Type B pancreatic cell (in vitro differentiated cells): Measurements from ENCODE around the gene FOXB1. TPM values are rescaled to one million over a fixed set of nuclear protein-coding genes. Genes with fewer than 3 reads are reported as not detected.

Experiments used
- DNase-seq: peaks from one replicate; pipeline ENCODE4 v3.0.0; 2021; ENCODE audit warnings: mixed read lengths; ENCODE audit not compliant: unreplicated experiment; ENCODE audit errors: extremely low spot score
- H3K27ac Mint-ChIP-seq: 2 replicates; pipeline ENCODE4 v1.8.0; 2021; ENCODE audit warnings: mild to moderate bottlenecking, mixed read lengths
- H3K27me3 Mint-ChIP-seq: 2 replicates; pipeline ENCODE4 v1.8.0; 2021; ENCODE audit warnings: mixed read lengths
- H3K36me3 Mint-ChIP-seq: 2 replicates; pipeline ENCODE4 v1.8.0; 2021; ENCODE audit warnings: mixed read lengths
- H3K4me1 Mint-ChIP-seq: one replicate; pipeline ENCODE4 v1.8.0; 2021; ENCODE audit warnings: mixed read lengths; ENCODE audit not compliant: unreplicated experiment
- H3K4me3 Mint-ChIP-seq: 2 replicates; pipeline ENCODE4 v1.8.0; 2021; ENCODE audit warnings: mild to moderate bottlenecking, mixed read lengths
- H3K9me3 Mint-ChIP-seq: 2 replicates; pipeline ENCODE4 v1.8.0; 2021; ENCODE audit warnings: mixed read lengths
- CTCF ChIP-seq: fragments of 200-600 bp; sonication (generic); conservative IDR thresholded peaks from 2 replicates; pipeline ENCODE4 v1.5.0; 2021; ENCODE audit warnings: antibody characterized with exemption, mild to moderate bottlenecking
- total RNA-seq: library from RNA; stranded (reverse); gene quantifications from 2 replicates; pipeline ENCODE4 v1.2.1, GENCODE V29; 2021; ENCODE audit warnings: low replicate concordance

The FOXB1 gene
- total RNA-seq, 1 donor from 2014 or later, result 0.60 TPM

- peak overlapping the region; percentile 1 for H3K4me3 Mint-ChIP-seq
- no peaks in the 10 kb centered on the region for H3K36me3 Mint-ChIP-seq
- no peak for DNase-seq
- H3K9me3 Mint-ChIP-seq, result no peaks in the 10 kb centered on the region
- H3K27ac Mint-ChIP-seq, result no peak overlapping the region
- TF ChIP-seq CTCF, result no peak
- H3K4me1 Mint-ChIP-seq, result peaks cover 12% of the 10 kb centered on the region
- peaks cover 98% of the 10 kb centered on the region for H3K27me3 Mint-ChIP-seq
Observed at GRCh38 chr15:60009124-60009960, 5.2 kb downstream of the FOXB1 start.

GRCh38 chr15:60009980-60010732, 6.0 kb downstream of the FOXB1 start:
- Mint-ChIP-seq H3K27me3 (peaks cover 98% of the 10 kb centered on the region), H3K36me3 (no peaks in the 10 kb centered on the region), H3K4me1 (peaks cover 12% of the 10 kb centered on the region), H3K9me3 (no peaks in the 10 kb centered on the region), H3K27ac (no peak overlapping the region), H3K4me3 (no peak overlapping the region)
- no peak for TF ChIP-seq CTCF
- DNase-seq, result no peak

DNA sequence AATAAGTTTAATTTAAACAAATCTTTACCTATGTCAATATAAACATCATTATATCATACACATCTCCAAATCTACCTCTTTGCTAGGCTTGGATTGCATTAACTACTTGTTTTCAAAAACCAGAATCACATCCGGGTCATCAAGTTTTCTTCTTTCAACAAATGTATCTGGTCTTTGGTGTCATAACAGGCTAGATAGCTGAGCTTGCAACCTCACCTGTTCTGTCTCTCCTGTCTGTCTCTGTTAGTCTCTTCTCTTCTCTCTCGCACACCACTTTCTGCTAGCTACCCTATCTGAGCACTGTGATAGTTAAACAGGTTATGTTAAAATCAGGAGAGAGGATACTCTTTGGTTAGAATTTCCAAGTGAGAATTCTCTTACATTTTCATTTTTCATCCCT, 6.7 kb downstream of the FOXB1 start:
- H3K27me3 Mint-ChIP-seq, result peaks cover 97% of the 10 kb centered on the region
- H3K4me3 Mint-ChIP-seq, result no peak overlapping the region
- no peak overlapping the region for H3K27ac Mint-ChIP-seq
- H3K9me3 Mint-ChIP-seq, result no peaks in the 10 kb centered on the region
- DNase-seq, result no peak
- H3K4me1 Mint-ChIP-seq, result peaks cover 9% of the 10 kb centered on the region
- no peak for TF ChIP-seq CTCF
- no peaks in the 10 kb centered on the region for H3K36me3 Mint-ChIP-seq

- H3K27me3 Mint-ChIP-seq, result peaks cover 92% of the 10 kb centered on the region
Observed at GRCh38 chr15:60012695-60013094, 8.6 kb downstream of the FOXB1 start.

More at GRCh38 chr15:60012695-60013094, 8.6 kb downstream of the FOXB1 start:
- TF ChIP-seq CTCF, result no peak
- Mint-ChIP-seq H3K36me3 (no peaks in the 10 kb centered on the region), H3K9me3 (peaks cover 7% of the 10 kb centered on the region), H3K27ac (no peak overlapping the region), H3K4me3 (no peak overlapping the region), H3K4me1 (no peaks in the 10 kb centered on the region)
- no peak for DNase-seq
